GM12891 (cell line): Measurements from ENCODE around the gene CELF2.

Experiments used
- POLR2A ChIP-seq: IDR thresholded peaks from 2 replicates; pipeline ENCODE4 v1.6.1; 2011; ENCODE audit warnings: low read depth, low read length, control low read depth
- POLR2AphosphoS5 ChIP-seq: IDR thresholded peaks from 2 replicates; pipeline ENCODE4 v1.6.1; 2011; ENCODE audit warnings: low read depth, low read length, control low read depth
- POU2F2 ChIP-seq: IDR thresholded peaks from 2 replicates; pipeline ENCODE4 v1.6.1; 2011; ENCODE audit warnings: low read depth, mild to moderate bottlenecking, control low read depth, low read length, moderate library complexity
- SPI1 ChIP-seq: IDR thresholded peaks from 2 replicates; pipeline ENCODE4 v1.6.1; 2011; ENCODE audit warnings: low read depth, low read length, control low read depth
- TAF1 ChIP-seq: IDR thresholded peaks from 2 replicates; pipeline ENCODE4 v1.6.1; 2011; ENCODE audit warnings: low read depth, low read length, control low read depth

- TF ChIP-seq POLR2A (no peak), SPI1 (no peak), POLR2AphosphoS5 (no peak), POU2F2 (no peak), TAF1 (no peak)
Measured at GRCh38 chr10:11363497-11363896, 345.8 kb downstream of the CELF2 start.
